NT2/D1 (cell line): Measurements from ENCODE around the gene CHTF8.

Experiments
- SUZ12 ChIP-seq: IDR thresholded peaks from 2 replicates; pipeline ENCODE4 v1.6.1; 2011; ENCODE audit not compliant: insufficient read length, insufficient read depth; ENCODE audit errors: extremely low read depth
- YY1 ChIP-seq: IDR thresholded peaks from 2 replicates; pipeline ENCODE4 v1.6.1; 2011; ENCODE audit not compliant: insufficient read length, insufficient read depth
- ZNF274 ChIP-seq: IDR thresholded peaks from 2 replicates; pipeline ENCODE4 v1.6.1; 2011; ENCODE audit warnings: mild to moderate bottlenecking, low read depth, low read length

DNA sequence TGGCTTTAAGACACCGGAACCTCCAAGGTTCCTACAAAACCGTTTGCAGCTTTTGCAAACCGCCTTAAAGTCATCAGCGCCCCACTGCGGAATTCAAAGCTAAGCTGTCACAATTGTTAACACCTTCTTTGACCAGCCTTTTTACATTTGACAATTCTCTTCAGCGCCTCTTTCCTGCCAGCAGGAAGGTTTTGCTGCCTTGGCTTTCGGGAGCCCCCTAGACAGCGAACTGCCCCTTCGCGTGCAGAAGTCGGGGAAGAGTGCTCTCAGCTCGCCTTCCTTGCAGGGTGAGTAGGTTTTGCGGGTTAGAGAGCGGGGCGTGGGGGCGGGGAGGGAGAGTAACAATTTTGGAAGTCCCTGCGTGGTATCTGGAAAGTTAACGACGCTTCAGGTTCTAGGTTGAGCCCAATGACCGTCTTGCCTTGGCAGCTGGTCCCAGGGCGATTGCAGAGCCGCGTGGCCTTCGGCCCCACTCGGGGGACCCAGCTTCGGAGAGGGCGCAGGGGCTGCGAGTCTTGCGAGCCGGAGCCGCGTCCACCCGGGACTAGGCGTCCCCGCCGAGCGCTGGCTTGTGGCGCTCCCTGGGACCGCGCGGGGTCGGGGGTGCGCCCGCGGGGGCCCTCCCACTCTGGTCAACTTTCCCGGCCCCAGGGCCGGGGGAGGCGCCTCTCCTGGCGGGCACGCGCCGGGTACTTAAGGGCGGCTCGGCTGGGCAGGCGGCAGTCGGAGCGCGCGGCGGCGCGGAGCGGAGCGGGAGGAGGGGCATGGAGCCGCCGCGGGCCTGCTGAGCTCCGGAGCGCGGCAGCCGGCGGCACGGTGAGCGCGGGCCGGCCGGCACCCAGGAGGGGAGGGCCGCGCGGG is 26.7 kb downstream of the CHTF8 start, which contains the start of gene HAS3:
- TF ChIP-seq YY1 (no peak), ZNF274 (no peak), SUZ12 (no peak)
